Coronary artery (tissue), 2 donors: Measurements from ENCODE around the gene SNRNP200.
"Not testable (repeated sequence)": the region's sequence is repeated elsewhere in the genome, so short reads cannot be mapped to it uniquely, and the experiment has no call there.

Experiments
- DNase-seq: peaks from one replicate; pipeline ENCODE4 v3.0.0-alpha.2; 2017; ENCODE audit warnings: low spot score
- H3K27ac ChIP-seq, 2 donors: fragments of 200-600 bp; sonication (generic); one replicate each; pipeline ENCODE4 v1.5.1; 2016 to 2019
- H3K4me3 ChIP-seq: fragments of 200-600 bp; sonication (generic); 2 replicates; pipeline ENCODE4 v1.5.1; 2016; ENCODE audit warnings: mild to moderate bottlenecking, moderate library complexity
- TF ChIP-seq, protein P1 (sequence below): fragments of 200-600 bp; sonication (generic); IDR thresholded peaks from one replicate; pipeline ENCODE4 v1.5.1; 2019; ENCODE audit warnings: antibody characterized with exemption

The SNRNP200 gene

DNA sequence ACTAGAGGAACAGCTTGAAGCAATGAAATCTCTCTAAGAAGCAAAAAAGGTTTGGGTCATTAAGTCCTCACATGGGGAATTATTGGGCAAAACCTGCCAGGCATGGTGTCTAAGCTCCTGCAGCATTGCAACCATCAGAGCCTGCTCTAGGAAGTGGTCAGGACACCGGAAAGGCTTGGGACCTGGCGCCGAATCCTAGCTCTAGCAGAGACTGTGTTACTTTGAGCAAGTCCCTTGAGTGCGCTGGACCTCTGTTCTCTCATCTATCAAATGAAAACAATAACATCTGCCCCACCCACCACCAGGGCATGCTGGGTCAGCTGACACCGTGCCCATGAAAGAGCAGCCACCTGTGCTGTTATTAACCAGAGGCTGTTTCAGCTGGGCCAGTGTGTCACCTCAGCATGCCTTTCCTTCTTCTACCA is 45.8 kb downstream of the SNRNP200 start:
- no peak for DNase-seq
- Histone ChIP-seq H3K27ac (peak overlapping the region; percentile 76 to 92), H3K4me3 (no peak overlapping the region)
- TF ChIP-seq, protein P1, sequence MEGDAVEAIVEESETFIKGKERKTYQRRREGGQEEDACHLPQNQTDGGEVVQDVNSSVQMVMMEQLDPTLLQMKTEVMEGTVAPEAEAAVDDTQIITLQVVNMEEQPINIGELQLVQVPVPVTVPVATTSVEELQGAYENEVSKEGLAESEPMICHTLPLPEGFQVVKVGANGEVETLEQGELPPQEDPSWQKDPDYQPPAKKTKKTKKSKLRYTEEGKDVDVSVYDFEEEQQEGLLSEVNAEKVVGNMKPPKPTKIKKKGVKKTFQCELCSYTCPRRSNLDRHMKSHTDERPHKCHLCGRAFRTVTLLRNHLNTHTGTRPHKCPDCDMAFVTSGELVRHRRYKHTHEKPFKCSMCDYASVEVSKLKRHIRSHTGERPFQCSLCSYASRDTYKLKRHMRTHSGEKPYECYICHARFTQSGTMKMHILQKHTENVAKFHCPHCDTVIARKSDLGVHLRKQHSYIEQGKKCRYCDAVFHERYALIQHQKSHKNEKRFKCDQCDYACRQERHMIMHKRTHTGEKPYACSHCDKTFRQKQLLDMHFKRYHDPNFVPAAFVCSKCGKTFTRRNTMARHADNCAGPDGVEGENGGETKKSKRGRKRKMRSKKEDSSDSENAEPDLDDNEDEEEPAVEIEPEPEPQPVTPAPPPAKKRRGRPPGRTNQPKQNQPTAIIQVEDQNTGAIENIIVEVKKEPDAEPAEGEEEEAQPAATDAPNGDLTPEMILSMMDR: no peak

DNA sequence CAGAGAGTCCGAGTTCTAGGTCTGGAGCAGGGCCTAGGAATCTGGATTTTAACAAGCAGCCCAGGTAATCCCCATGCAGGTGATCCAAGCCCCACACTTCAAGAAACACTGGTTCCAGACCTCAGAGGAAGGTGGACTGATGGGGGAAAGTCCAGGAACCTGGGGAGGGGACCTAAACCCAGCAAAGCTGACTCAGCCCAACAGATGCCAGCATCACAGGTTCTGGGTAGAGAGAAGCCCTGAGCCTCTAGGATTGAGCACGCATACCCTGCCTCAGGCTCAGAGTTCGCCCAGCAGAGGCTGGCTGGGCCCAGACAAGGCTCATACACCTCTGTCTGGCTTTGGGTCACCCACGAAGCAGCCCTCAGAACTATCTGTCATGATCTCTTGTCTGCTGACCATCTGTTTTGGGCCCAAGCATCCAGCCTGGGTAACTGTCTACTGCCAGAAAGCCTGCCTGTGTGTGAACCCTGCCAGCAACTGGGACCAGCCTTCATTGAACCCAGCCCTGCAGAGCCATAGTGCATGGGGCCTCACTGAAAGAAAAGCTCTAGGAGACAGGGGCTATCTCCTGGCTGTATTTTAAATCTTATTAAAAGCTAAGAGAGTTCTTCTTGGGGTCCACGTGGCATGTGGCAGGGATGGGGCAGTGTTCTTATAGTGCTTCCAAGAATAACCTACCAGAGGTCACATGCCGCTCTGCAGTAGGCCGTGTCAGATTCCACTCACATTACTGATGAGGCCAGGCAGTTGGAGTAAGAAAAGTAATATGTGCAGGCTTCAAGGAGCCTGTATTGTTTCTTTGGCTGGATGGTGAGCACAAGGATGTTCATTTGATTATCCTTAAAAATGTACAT is 47.0 kb downstream of the SNRNP200 start:
- Histone ChIP-seq H3K4me3 (peak overlapping the region; percentile 19), H3K27ac (peak overlapping the region; percentile 76 to 92)
- no peak for DNase-seq
- TF ChIP-seq, protein P1: no peak

DNA sequence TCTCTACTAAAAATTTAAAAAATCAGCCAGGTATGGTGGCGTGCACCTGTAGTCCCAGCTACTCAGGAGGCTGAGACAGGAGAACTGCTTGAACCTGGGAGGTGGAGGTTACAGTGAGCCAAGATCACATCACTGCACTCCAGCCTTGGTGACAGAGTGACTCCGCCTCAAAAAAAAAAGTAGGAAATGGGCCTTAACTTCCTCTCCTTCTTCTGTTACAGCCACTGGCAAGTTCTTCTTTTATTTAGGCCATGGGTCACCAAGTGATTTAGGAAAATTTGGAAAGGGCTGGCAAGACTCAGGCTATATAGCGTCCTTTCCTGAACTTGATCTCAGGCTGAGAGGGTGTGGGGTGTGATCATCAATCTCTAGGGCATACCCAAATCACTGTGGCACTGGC is 47.6 kb downstream of the SNRNP200 start:
- Histone ChIP-seq H3K4me3 (peak overlapping the region; percentile 19), H3K27ac (peak overlapping the region; percentile 76 to 92)

DNA sequence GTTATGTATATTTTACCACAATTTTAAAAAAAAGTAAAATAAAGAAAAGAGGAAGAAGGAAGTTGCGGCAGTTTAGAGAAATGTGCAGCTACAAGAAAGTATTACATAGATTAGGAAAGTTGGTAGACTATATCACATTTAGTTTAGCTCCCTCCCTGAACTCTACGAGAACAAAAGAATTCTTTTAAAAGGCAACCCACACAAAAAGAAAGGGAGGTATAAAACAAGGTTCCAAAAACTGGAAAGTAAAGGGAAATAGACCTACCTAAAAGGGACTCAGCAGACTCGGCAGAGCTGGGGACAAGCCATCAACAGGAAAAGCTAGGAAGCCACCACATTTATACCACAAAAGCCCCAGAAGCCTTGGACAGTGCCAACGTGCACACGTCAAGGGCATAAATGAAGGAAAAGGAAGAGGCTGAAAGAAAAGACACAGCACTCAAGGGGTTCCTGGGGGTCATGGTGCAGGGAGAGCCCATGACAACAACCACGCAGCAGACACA is 48.7 kb downstream of the SNRNP200 start:
- TF ChIP-seq, protein P1: no peak
- Histone ChIP-seq H3K4me3 (no peak overlapping the region), H3K27ac (peak overlapping the region in 1 of 2 donors; percentile 92)
- no peak for DNase-seq

More for the DNA sequence above, 47.6 kb downstream of the SNRNP200 start:
- DNase-seq: not testable (repeated sequence)

DNA sequence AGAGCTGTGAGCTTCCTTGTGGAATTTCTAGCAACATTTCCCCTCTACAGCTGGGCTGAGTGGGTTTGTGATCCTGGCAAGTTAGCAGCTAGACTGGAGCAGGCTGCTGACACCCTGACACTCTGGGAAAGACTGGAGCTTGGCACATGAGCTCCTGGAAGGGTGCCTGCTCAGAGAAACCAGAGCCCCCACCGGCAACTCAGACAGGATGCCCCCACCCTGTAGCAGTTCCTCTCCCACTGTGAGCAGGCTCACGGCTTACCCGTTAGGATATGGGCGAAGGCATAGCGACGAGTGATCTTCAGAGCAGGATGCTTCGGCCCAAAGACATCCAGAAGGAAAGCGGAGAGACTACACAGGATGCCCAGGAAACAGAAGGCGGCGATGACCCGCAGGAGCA is 50.8 kb downstream of the SNRNP200 start:
- TF ChIP-seq, protein P1: no peak
- no peak overlapping the region for H3K4me3 ChIP-seq
- peak overlapping the region in 1 of 2 donors; percentile 68 for H3K27ac ChIP-seq
- no peak for DNase-seq

DNA sequence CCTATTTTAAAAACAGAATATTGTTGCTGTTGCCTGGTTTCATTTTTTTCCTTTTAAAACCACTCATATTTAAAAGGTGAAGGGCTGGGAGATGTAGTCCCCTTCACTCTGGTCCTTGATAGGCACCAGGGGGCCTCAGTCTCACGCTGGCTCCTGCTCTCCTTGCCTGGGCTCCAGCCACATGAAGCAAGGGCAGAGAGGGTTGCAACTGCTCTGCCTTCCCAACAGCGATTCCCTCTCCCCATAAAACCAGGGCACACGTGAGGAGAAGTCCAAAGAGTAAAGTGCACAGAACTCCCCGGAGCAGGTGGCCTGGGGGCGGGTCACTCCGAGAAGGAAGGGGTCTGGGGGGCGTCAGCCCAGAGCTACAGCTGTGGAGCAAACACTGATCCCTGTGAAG is 52.3 kb downstream of the SNRNP200 start:
- TF ChIP-seq, protein P1: no peak
- peak overlapping the region in 1 of 2 donors; percentile 72 for H3K27ac ChIP-seq
- no peak overlapping the region for H3K4me3 ChIP-seq
- DNase-seq: no peak

DNA sequence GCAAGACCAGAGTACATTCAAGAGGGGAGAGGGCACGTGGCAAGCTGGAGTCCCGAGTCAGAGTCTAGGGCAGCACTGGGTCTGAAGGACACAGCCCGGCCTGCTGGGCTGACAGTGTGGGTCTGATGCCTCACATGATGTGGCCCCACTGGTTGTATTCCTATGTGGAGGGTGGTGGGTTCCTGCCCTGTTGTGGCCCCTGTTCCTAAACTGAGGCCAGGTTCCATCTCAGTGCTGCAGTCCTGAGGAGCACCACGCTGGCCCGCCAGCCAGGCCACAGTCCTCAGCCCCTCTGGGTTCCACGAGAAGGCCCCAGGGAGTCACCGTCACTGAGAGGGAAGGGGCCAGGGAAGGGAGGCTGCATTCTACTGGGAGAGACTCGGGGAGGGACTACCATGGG is 52.8 kb downstream of the SNRNP200 start:
- Histone ChIP-seq H3K4me3 (no peak overlapping the region), H3K27ac (peak overlapping the region; percentile 26 to 72)
- TF ChIP-seq, protein P1: no peak
- no peak for DNase-seq
